SK-N-SH (cell line): Measurements from ENCODE around the gene CD68. TPM values are rescaled to one million over a fixed set of nuclear protein-coding genes. Genes with fewer than 3 reads are reported as not detected.
A peak's percentile ranks its signal among the peaks of the same experiment; 100 is the strongest.

Experiments
- ELF1 ChIP-seq: IDR thresholded peaks from 2 replicates; pipeline ENCODE4 v1.4.0; 2012
- FOSL2 ChIP-seq: IDR thresholded peaks from 2 replicates; pipeline ENCODE4 v1.4.0; 2012; ENCODE audit warnings: low read depth, mild to moderate bottlenecking, moderate library complexity, borderline replicate concordance
- FOXJ3 ChIP-seq: sonication (generic); formaldehyde crosslinking; IDR thresholded peaks from 2 replicates; pipeline ENCODE4 v1.5.1; 2020; ENCODE audit warnings: mild to moderate bottlenecking, missing genetic modification reagents
- FOXM1 ChIP-seq: IDR thresholded peaks from 2 replicates; pipeline ENCODE4 v1.4.0; 2012; ENCODE audit warnings: low read depth, mild to moderate bottlenecking
- GATA2 ChIP-seq: sonication (generic); formaldehyde crosslinking; IDR thresholded peaks from 2 replicates; pipeline ENCODE4 v1.5.0; 2020; ENCODE audit warnings: mild to moderate bottlenecking, missing genetic modification reagents
- JUND ChIP-seq: IDR thresholded peaks from 2 replicates; pipeline ENCODE4 v1.4.0; 2012
- MEF2A ChIP-seq: IDR thresholded peaks from 2 replicates; pipeline ENCODE4 v1.4.0; 2012; ENCODE audit warnings: low read depth, borderline replicate concordance
- MXI1 ChIP-seq: IDR thresholded peaks from 2 replicates; pipeline ENCODE4 v1.6.1; 2012; ENCODE audit warnings: mild to moderate bottlenecking, low read depth, low read length, improper control_type of control experiment
- NFIC ChIP-seq: IDR thresholded peaks from 2 replicates; pipeline ENCODE4 v1.4.0; 2012; ENCODE audit warnings: borderline replicate concordance
- NRF1 ChIP-seq: IDR thresholded peaks from 2 replicates; pipeline ENCODE4 v1.6.1; 2012; ENCODE audit warnings: low read depth, mild to moderate bottlenecking, low read length
- PBX3 ChIP-seq: IDR thresholded peaks from 2 replicates; pipeline ENCODE4; 2012
- POLR2AphosphoS5 ChIP-seq: IDR thresholded peaks from 2 replicates; pipeline ENCODE4 v1.6.1; 2012; ENCODE audit warnings: low read depth, low read length
- RAD21 ChIP-seq: IDR thresholded peaks from 2 replicates; pipeline ENCODE4 v1.6.1; 2012; ENCODE audit warnings: mild to moderate bottlenecking, low read length
- RCOR1 ChIP-seq: fragments of 150-350 bp; IDR thresholded peaks from 2 replicates; pipeline ENCODE4 v1.6.1; 2017; ENCODE audit warnings: antibody characterized with exemption, low read length
- REST ChIP-seq: IDR thresholded peaks from 2 replicates; pipeline ENCODE4 v1.6.1; 2012; ENCODE audit warnings: mild to moderate bottlenecking, low read depth, low read length, moderate library complexity
- RFX5 ChIP-seq: IDR thresholded peaks from 2 replicates; pipeline ENCODE4 v1.6.1; 2012; ENCODE audit warnings: mild to moderate bottlenecking, improper control_type of control experiment, low read length
- RXRA ChIP-seq: IDR thresholded peaks from 2 replicates; pipeline ENCODE4 v1.4.0; 2012; ENCODE audit warnings: low read depth, mild to moderate bottlenecking, borderline replicate concordance
- SIN3A ChIP-seq: IDR thresholded peaks from 2 replicates; pipeline ENCODE4 v1.6.1; 2012; ENCODE audit warnings: low read depth, mild to moderate bottlenecking, low read length, moderate library complexity, borderline replicate concordance
- SMC3 ChIP-seq: IDR thresholded peaks from 2 replicates; pipeline ENCODE4 v1.6.1; 2012; ENCODE audit warnings: low read depth, low read length, improper control_type of control experiment
- TAF1 ChIP-seq: IDR thresholded peaks from 2 replicates; pipeline ENCODE4 v1.6.1; 2012; ENCODE audit warnings: low read depth, mild to moderate bottlenecking, low read length, moderate library complexity, borderline replicate concordance
- TCF12 ChIP-seq: IDR thresholded peaks from 2 replicates; pipeline ENCODE4 v1.4.0; 2012
- USF1 ChIP-seq: IDR thresholded peaks from 2 replicates; pipeline ENCODE4 v1.4.0; 2012; ENCODE audit warnings: low read depth, borderline replicate concordance
- YY1 ChIP-seq: IDR thresholded peaks from 2 replicates; pipeline ENCODE4 v1.4.0; 2012; ENCODE audit warnings: low read depth, mild to moderate bottlenecking
- polyA plus RNA-seq, 3 experiments: library from polyadenylated mRNA; depleted of rRNA; stranded (reverse); fragments of >200 nt; gene quantifications; 2 replicates each; pipeline ENCODE4 v1.2.3, GENCODE V29; 2012

CD68 gene
- polyA plus RNA-seq, 1 of the 3 experiments (the other 2 are of a cell fraction) = 62.4 TPM

- TF ChIP-seq REST = no peak
- TF ChIP-seq MXI1 = peak; percentile 84
- no peak for TF ChIP-seq PBX3
- no peak for TF ChIP-seq RAD21
- no peak for TF ChIP-seq FOSL2
- TF ChIP-seq TAF1 = 0 out of 2 replicates have a peak, but pooled peaks have one; percentile 15
- no peak for TF ChIP-seq RXRA
- no peak for TF ChIP-seq NFIC
- no peak for TF ChIP-seq GATA2
- no peak for TF ChIP-seq TCF12
- no peak for TF ChIP-seq JUND
- TF ChIP-seq RCOR1 = no peak
- TF ChIP-seq MEF2A = no peak
- TF ChIP-seq SMC3 = no peak
- TF ChIP-seq FOXM1 = no peak
- no peak for TF ChIP-seq FOXJ3
- TF ChIP-seq YY1 = 0 out of 2 replicates have a peak, but pooled peaks have one; percentile 35
- no peak for TF ChIP-seq USF1
- no peak for TF ChIP-seq RFX5
- TF ChIP-seq ELF1 = no peak
- peak; percentile 55 for TF ChIP-seq POLR2AphosphoS5
- peak; percentile 80; the same call in 1 of the 2 replicates for TF ChIP-seq SIN3A
- TF ChIP-seq NRF1 = peak; percentile 80
Observed at GRCh38 chr17:7561589-7562207, 17.7 kb upstream of the CD68 start, which contains the start of gene SENP3 (continued).
